ENCODE results near the gene AARS1. TPM values are rescaled to one million over a fixed set of nuclear protein-coding genes. Genes with fewer than 3 reads are reported as not detected.

AARS1 gene
- total and polyA plus RNA-seq, 2 of the 8 experiments (the other 6 are each of a cell fraction or from before 2014, with no cell fraction given), result 130 to 235 TPM

GRCh38 chr16:70255574-70255973 lies 33.7 kb downstream of the AARS1 start:
- H2BK15ac ChIP-seq (ENCODE audit: low read length), result no peak overlapping the region
- no peak overlapping the region for H3K4me3 ChIP-seq (ENCODE audit: extremely low read depth in 1 of 4, insufficient read depth in 2 of 4, low read depth in 3 of 4, low read length in 4 of 4)
- H4K5ac ChIP-seq (ENCODE audit: insufficient read length, low read depth, low read length), result no peak overlapping the region
- H3K27me3 ChIP-seq (replicated peaks in 1 of 4; ENCODE audit: control insufficient read depth in 3 of 4, extremely low read depth in 1 of 4, insufficient read depth in 3 of 4, low read length in 3 of 4), result no peaks in the 10 kb centered on the region
- H3K56ac ChIP-seq (replicated peaks; ENCODE audit: insufficient read length, low read depth, low read length), result no peak overlapping the region
- H3K79me2 ChIP-seq (ENCODE audit: control insufficient read depth in 1 of 2, insufficient read depth in 2 of 2, low read length in 2 of 2), result peaks cover 0 to 4% of the 10 kb centered on the region in 2 experiments; a peak in 1 of 4 replicates
- peak in 1 of 2 experiments; percentile 43; a peak in 1 of 3 replicates for TF ChIP-seq POLR2A (IDR thresholded peaks at IDR 0.05; ENCODE audit: control extremely low read depth in 1 of 2, low read depth in 2 of 2, low read length in 2 of 2)
- no peak for TF ChIP-seq POU5F1 (IDR thresholded peaks at IDR 0.05; ENCODE audit: low read depth, low read length)
- no peak overlapping the region for H3K4me2 ChIP-seq (ENCODE audit: insufficient read depth in 1 of 2, low read depth in 2 of 2, low read length in 2 of 2)
- no peak overlapping the region for H3K27ac ChIP-seq (ENCODE audit: low read depth, low read length)
- peaks cover 43 to 84% (median 76%) of the 10 kb centered on the region in 4 experiments for H3K36me3 ChIP-seq (ENCODE audit: control insufficient read depth in 2 of 4, insufficient read depth in 4 of 4, low read length in 3 of 4)
- no peak overlapping the region for H4K8ac ChIP-seq (ENCODE audit: extremely low read depth, insufficient read depth, low read length)
- no peak overlapping the region for H3K9ac ChIP-seq (replicated peaks in 1 of 4; ENCODE audit: extremely low read depth in 1 of 4, low read depth in 3 of 4, low read length in 3 of 4)
- FAIRE-seq (no peak), DNase-seq (ENCODE audit: low read depth in 1 of 2, low spot score in 2 of 2) (peak in 1 of 2 experiments; percentile 40)
- H3K4ac ChIP-seq (replicated peaks; ENCODE audit: insufficient read length, low read depth, low read length), result no peak overlapping the region
- H2BK120ac ChIP-seq (replicated peaks; ENCODE audit: low read depth, low read length), result no peak overlapping the region
- H3K9me3 ChIP-seq (ENCODE audit: insufficient read depth in 2 of 2, low read depth in 1 of 2, low read length in 1 of 2), result no peaks in the 10 kb centered on the region
- H3K23me2 ChIP-seq (ENCODE audit: low read depth, low read length), result peaks cover 3% of the 10 kb centered on the region; the same call in 1 of the 2 replicates
- H3K79me1 ChIP-seq (ENCODE audit: low read depth, low read length), result peaks cover 5% of the 10 kb centered on the region
- 96% methylated on average over 9 of the region's 9 CpGs; no CpG with 5 or more reads in 1 of the 2 experiments for WGBS, 2 experiments (ENCODE audit: extremely low coverage in 1 of 2, insufficient coverage in 1 of 2, insufficient read length in 1 of 2, insufficient replicate concordance in 2 of 2, low coverage in 1 of 2, low lambda C conversion rate in 2 of 2, missing lambda C conversion rate in 1 of 2)
- H2AFZ ChIP-seq (ENCODE audit: low read length), result no peak overlapping the region
- peaks cover 6 to 20% of the 10 kb centered on the region in 2 experiments for H4K20me1 ChIP-seq (replicated peaks in 1 of 2; ENCODE audit: control insufficient read depth in 1 of 2, insufficient read depth in 2 of 2, low read length in 2 of 2)
- H3K14ac ChIP-seq (ENCODE audit: insufficient read length), result no peak overlapping the region
- no peak overlapping the region for H2AK5ac ChIP-seq (ENCODE audit: low read depth, low read length)
- ChIA-PET CTCF (ENCODE audit: partially characterized antibody) (interaction anchor here (0.6 to 8.3 kb wide), 5 partner anchors 8 to 93 kb away, joined by 4 to 67 read pairs (median 5); no protein-coding TSS in a partner anchor), POLR2A (ENCODE audit: partially characterized antibody) (interaction anchor here (6.8 to 12.3 kb wide), 2 partner anchors 7 to 22 kb away, joined by 48 to 414 read pairs; partner anchors contain the start of gene AARS1)
- H2BK12ac ChIP-seq (ENCODE audit: low read depth, low read length), result no peak overlapping the region
- H3K18ac ChIP-seq (ENCODE audit: extremely low read depth, low read length), result no peak overlapping the region
- H3K23ac ChIP-seq (ENCODE audit: insufficient read length), result no peak overlapping the region
- no peak overlapping the region for H2BK5ac ChIP-seq (ENCODE audit: low read depth, low read length)
- no peaks in the 10 kb centered on the region; a peak in 2 of 7 replicates for H3K4me1 ChIP-seq (replicated peaks in 1 of 4; ENCODE audit: control insufficient read depth in 3 of 4, insufficient read depth in 4 of 4, low read length in 3 of 4)
- no peak overlapping the region for H2BK20ac ChIP-seq (ENCODE audit: low read length)
- no peak overlapping the region for H4K91ac ChIP-seq (replicated peaks; ENCODE audit: insufficient read length, low read length)

Data from H1 (cell line).